ENCODE measurements around the gene CHAT.

- TF ChIP-seq CTCF (IDR thresholded peaks at IDR 0.05; ENCODE audit: extremely low read depth in 1 of 2, insufficient read depth in 1 of 2, low read depth in 1 of 2, low read length in 2 of 2) (no peak), MYC (IDR thresholded peaks at IDR 0.05; ENCODE audit: low read depth, low read length) (no peak), POLR2A (IDR thresholded peaks at IDR 0.05; ENCODE audit: low read depth, low read length) (no peak), GATA2 (IDR thresholded peaks at IDR 0.05; ENCODE audit: insufficient read depth, insufficient read length, low read depth, low read length) (no peak), POLR2AphosphoS5 (IDR thresholded peaks at IDR 0.05; ENCODE audit: insufficient read depth, low read depth, low read length) (no peak), EZH2 (IDR thresholded peaks at IDR 0.05; ENCODE audit: borderline replicate concordance, low read depth, low read length, severe bottlenecking) (no peak)
Measured at GRCh38 chr10:49618821-49619220, 5.0 kb downstream of the CHAT start.
